ENCODE data around the gene SIGLEC1. TPM values are rescaled to one million over a fixed set of nuclear protein-coding genes. Genes with fewer than 3 reads are reported as not detected.

The SIGLEC1 gene
- total RNA-seq, 1 experiment from 2014 or later = 0.17 TPM

GRCh38 chr20:3749689-3750531, 37.5 kb upstream of the SIGLEC1 start:
- H2AFZ ChIP-seq (ENCODE audit: low read depth, low read length, poor library complexity, severe bottlenecking) = no peak overlapping the region
- no TSS peak for BruUV-seq (replicated peaks)
- RAD21 ChIA-PET (ENCODE audit: low non-redundant PET in 1 of 2, low total read pairs in 2 of 2, uncharacterized antibody in 2 of 2, unreplicated experiment in 2 of 2) = interaction anchor here in 1 of 2 experiments (0.9 to 1.0 kb wide), 2 partner anchors 33 to 34 kb away, joined by 3 read pairs; no protein-coding TSS in a partner anchor
- no peaks in the 10 kb centered on the region for H3K9me2 ChIP-seq (ENCODE audit: insufficient read depth)
- intact Hi-C loops (cut with micrococcal nuclease) = no loop called here
- POLR2A ChIA-PET = no interaction called here
- no peak overlapping the region for H3K27ac ChIP-seq (ENCODE audit: low read depth, low read length)
- ATAC-seq (peak; percentile 70), DNase-seq (ENCODE audit: low read depth, low spot score) (no peak)
- H3K4me3 ChIP-seq (replicated peaks in 1 of 2; ENCODE audit: low read depth in 1 of 2, low read length in 2 of 2) = no peak overlapping the region
- peaks cover 3 to 15% of the 10 kb centered on the region in 2 experiments; a peak in 3 of 4 replicates for H3K4me1 ChIP-seq (ENCODE audit: control insufficient read depth in 1 of 2, insufficient read depth in 2 of 2, low read length in 2 of 2)
- H3K27me3 ChIP-seq (ENCODE audit: insufficient read depth, low read length) = no peaks in the 10 kb centered on the region
- H3K9me3 ChIP-seq (ENCODE audit: control insufficient read depth in 1 of 2, insufficient read depth in 1 of 2, low read depth in 1 of 2, low read length in 2 of 2) = no peaks in the 10 kb centered on the region
- TF ChIP-seq SRF (IDR thresholded peaks at IDR 0.05; ENCODE audit: low read depth) (no peak), EZH2 (IDR thresholded peaks at IDR 0.05) (no peak), MAX (IDR thresholded peaks at IDR 0.05) (no peak)
- TF ChIP-seq, protein P1, sequence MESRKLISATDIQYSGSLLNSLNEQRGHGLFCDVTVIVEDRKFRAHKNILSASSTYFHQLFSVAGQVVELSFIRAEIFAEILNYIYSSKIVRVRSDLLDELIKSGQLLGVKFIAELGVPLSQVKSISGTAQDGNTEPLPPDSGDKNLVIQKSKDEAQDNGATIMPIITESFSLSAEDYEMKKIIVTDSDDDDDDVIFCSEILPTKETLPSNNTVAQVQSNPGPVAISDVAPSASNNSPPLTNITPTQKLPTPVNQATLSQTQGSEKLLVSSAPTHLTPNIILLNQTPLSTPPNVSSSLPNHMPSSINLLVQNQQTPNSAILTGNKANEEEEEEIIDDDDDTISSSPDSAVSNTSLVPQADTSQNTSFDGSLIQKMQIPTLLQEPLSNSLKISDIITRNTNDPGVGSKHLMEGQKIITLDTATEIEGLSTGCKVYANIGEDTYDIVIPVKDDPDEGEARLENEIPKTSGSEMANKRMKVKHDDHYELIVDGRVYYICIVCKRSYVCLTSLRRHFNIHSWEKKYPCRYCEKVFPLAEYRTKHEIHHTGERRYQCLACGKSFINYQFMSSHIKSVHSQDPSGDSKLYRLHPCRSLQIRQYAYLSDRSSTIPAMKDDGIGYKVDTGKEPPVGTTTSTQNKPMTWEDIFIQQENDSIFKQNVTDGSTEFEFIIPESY (IDR thresholded peaks at IDR 0.05; ENCODE audit: extremely low read depth, insufficient replicate concordance, low read length) = no peak
- TF ChIP-seq, protein P2, sequence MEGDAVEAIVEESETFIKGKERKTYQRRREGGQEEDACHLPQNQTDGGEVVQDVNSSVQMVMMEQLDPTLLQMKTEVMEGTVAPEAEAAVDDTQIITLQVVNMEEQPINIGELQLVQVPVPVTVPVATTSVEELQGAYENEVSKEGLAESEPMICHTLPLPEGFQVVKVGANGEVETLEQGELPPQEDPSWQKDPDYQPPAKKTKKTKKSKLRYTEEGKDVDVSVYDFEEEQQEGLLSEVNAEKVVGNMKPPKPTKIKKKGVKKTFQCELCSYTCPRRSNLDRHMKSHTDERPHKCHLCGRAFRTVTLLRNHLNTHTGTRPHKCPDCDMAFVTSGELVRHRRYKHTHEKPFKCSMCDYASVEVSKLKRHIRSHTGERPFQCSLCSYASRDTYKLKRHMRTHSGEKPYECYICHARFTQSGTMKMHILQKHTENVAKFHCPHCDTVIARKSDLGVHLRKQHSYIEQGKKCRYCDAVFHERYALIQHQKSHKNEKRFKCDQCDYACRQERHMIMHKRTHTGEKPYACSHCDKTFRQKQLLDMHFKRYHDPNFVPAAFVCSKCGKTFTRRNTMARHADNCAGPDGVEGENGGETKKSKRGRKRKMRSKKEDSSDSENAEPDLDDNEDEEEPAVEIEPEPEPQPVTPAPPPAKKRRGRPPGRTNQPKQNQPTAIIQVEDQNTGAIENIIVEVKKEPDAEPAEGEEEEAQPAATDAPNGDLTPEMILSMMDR (IDR thresholded peaks at IDR 0.05 in 2 of 3, conservative IDR thresholded peaks at IDR 0.05 in 1 of 3; ENCODE audit: borderline replicate concordance in 1 of 3, insufficient read depth in 1 of 3, low read depth in 2 of 3, low read length in 2 of 3) = peak; percentile 75 to 92 (median 91)
- TF ChIP-seq, protein P3, sequence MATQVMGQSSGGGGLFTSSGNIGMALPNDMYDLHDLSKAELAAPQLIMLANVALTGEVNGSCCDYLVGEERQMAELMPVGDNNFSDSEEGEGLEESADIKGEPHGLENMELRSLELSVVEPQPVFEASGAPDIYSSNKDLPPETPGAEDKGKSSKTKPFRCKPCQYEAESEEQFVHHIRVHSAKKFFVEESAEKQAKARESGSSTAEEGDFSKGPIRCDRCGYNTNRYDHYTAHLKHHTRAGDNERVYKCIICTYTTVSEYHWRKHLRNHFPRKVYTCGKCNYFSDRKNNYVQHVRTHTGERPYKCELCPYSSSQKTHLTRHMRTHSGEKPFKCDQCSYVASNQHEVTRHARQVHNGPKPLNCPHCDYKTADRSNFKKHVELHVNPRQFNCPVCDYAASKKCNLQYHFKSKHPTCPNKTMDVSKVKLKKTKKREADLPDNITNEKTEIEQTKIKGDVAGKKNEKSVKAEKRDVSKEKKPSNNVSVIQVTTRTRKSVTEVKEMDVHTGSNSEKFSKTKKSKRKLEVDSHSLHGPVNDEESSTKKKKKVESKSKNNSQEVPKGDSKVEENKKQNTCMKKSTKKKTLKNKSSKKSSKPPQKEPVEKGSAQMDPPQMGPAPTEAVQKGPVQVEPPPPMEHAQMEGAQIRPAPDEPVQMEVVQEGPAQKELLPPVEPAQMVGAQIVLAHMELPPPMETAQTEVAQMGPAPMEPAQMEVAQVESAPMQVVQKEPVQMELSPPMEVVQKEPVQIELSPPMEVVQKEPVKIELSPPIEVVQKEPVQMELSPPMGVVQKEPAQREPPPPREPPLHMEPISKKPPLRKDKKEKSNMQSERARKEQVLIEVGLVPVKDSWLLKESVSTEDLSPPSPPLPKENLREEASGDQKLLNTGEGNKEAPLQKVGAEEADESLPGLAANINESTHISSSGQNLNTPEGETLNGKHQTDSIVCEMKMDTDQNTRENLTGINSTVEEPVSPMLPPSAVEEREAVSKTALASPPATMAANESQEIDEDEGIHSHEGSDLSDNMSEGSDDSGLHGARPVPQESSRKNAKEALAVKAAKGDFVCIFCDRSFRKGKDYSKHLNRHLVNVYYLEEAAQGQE (IDR thresholded peaks at IDR 0.05; ENCODE audit: low read depth) = no peak
- CTCF ChIA-PET = interaction anchor here (0.6 to 3.8 kb wide), 5 partner anchors 18 to 69 kb away, joined by 3 to 9 read pairs (median 5); partner anchors contain the start of gene ADISSP
- no peaks in the 10 kb centered on the region for H4K20me1 ChIP-seq (ENCODE audit: insufficient read depth)
- H3K36me3 ChIP-seq (ENCODE audit: control insufficient read depth in 1 of 2, insufficient read depth in 2 of 2, low read length in 2 of 2) = peaks cover 4 to 8% of the 10 kb centered on the region in 2 experiments; a peak in 3 of 4 replicates
- no peaks in the 10 kb centered on the region for H3K79me2 ChIP-seq (ENCODE audit: insufficient read depth, low read length)
- no peak overlapping the region for H3K4me2 ChIP-seq (ENCODE audit: low read length)
- no peak overlapping the region for H3K9ac ChIP-seq (ENCODE audit: low read length)
